Tibial artery (tissue), 4 donors: ENCODE measurements around the gene EDA.

Experiments
- DNase-seq, 2 donors: peaks; one replicate each; pipeline ENCODE4 v3.0.0-alpha.2; 2019
- H3K27ac ChIP-seq, 2 donors: fragments of 200-600 bp; sonication (generic) in 1 of 2; 1 replicate in 1 of 2; 2 replicates in 1 of 2; pipeline ENCODE4 v1.5.1; 2018 to 2019; ENCODE audit warnings: mild to moderate bottlenecking in 1 of 2
- H3K27me3 ChIP-seq, 2 donors: fragments of 200-600 bp; sonication (generic) in 1 of 2; one replicate each; pipeline versions ENCODE4 v1.5.1 to v1.6.0; 2016 to 2019
- H3K36me3 ChIP-seq, 3 donors: fragments of 200-600 bp; sonication (generic) in 2 of 3; one replicate each; pipeline ENCODE4 v1.5.1; 2016 to 2019; ENCODE audit warnings: mild to moderate bottlenecking in 2 of 3
- H3K4me1 ChIP-seq, 4 donors: fragments of 200-600 bp; sonication (generic) in 2 of 4; 1 replicate in 3 of 4; 2 replicates in 1 of 4; pipeline ENCODE4 v1.5.1; 2016 to 2019
- H3K4me3 ChIP-seq, 2 donors: fragments of 200-600 bp; sonication (generic) in 1 of 2; 1 replicate in 1 of 2; 2 replicates in 1 of 2; pipeline ENCODE4 v1.5.1; 2018 to 2019; ENCODE audit warnings: mild to moderate bottlenecking in 2 of 2
- H3K9me3 ChIP-seq, 3 donors: fragments of 200-600 bp; sonication (generic) in 1 of 3; one replicate each; pipeline ENCODE4 v1.5.1; 2016 to 2019
- intact Hi-C: fragments of 100-400 bp; cut with DNase I; formaldehyde crosslinking; loops from one replicate; pipeline ENCODE4 v1.15.0; 2023; ENCODE audit warnings: low total_unique reads
- TF ChIP-seq, protein P1 (sequence below), 2 experiments: fragments of 200-600 bp in 1 of 2; fragments of 450-650 bp in 1 of 2; IDR thresholded peaks; one replicate each; pipeline ENCODE4 v1.5.1; 2017 to 2019; ENCODE audit warnings: antibody characterized with exemption in 2 of 2, mild to moderate bottlenecking in 1 of 2, moderate library complexity in 1 of 2

The EDA gene

DNA sequence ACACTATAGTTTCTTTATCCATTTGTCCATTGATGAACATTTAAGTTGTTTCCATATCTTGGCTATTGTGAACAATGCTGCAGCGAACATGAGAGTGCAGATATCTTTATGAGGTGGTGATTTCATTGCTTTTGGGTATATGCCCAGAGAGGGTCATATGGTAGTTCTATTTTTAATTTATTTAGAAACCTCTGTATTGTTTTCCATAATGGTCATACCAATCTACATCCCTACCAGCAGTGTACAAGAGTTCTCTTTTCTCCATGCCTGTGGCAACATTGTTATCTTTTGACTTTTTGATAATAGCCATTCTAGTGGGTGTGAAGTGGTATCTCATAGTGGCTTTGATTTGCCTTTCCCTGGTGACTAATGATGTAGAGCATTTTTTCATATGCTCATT, 48.8 kb downstream of the EDA start:
- H3K4me3 ChIP-seq = no peak overlapping the region
- H3K36me3 ChIP-seq = no peaks in the 10 kb centered on the region
- no peak overlapping the region for H3K27ac ChIP-seq
- peaks cover 0 to 61% (median 34%) of the 10 kb centered on the region in 3 donors for H3K9me3 ChIP-seq
- TF ChIP-seq, protein P1, sequence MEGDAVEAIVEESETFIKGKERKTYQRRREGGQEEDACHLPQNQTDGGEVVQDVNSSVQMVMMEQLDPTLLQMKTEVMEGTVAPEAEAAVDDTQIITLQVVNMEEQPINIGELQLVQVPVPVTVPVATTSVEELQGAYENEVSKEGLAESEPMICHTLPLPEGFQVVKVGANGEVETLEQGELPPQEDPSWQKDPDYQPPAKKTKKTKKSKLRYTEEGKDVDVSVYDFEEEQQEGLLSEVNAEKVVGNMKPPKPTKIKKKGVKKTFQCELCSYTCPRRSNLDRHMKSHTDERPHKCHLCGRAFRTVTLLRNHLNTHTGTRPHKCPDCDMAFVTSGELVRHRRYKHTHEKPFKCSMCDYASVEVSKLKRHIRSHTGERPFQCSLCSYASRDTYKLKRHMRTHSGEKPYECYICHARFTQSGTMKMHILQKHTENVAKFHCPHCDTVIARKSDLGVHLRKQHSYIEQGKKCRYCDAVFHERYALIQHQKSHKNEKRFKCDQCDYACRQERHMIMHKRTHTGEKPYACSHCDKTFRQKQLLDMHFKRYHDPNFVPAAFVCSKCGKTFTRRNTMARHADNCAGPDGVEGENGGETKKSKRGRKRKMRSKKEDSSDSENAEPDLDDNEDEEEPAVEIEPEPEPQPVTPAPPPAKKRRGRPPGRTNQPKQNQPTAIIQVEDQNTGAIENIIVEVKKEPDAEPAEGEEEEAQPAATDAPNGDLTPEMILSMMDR (IDR thresholded peaks at IDR 0.05) = no peak
- H3K4me1 ChIP-seq = no peaks in the 10 kb centered on the region
- no peak for DNase-seq
- intact Hi-C loops = no loop called here
- no peaks in the 10 kb centered on the region for H3K27me3 ChIP-seq

DNA sequence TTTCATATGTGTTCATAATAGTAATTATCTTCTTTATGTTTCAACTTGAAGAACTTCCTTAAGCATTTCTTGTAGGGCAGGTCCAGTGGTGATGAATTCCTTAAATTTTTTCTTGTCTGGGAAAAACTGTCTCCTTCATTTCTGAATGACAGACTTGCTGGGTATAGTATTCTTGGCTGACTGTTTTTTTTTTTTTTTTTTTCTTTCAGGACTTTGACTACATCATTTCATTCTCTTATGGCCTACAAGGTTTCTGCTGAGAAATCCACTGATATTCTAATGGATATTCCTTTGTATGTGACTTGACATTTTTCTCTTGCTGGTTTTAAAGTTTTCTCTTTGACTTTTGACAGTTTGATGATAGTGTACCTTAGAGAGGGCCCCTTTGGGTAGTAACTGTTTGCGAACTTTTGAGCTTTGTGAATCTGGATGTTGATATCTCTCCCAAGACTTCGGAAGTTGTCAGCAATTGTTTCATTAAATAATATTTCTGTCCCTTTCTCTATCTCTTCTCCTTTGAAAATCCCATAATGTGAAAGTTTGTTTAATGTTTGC, 54.2 kb downstream of the EDA start:
- Histone ChIP-seq H3K27ac (no peak overlapping the region), H3K4me3 (no peak overlapping the region), H3K4me1 (no peaks in the 10 kb centered on the region), H3K9me3 (peaks cover 0 to 38% (median 26%) of the 10 kb centered on the region in 3 donors), H3K27me3 (no peaks in the 10 kb centered on the region), H3K36me3 (no peaks in the 10 kb centered on the region)
- TF ChIP-seq, protein P1 (IDR thresholded peaks at IDR 0.05) = no peak
- intact Hi-C loops = no loop called here
- no peak for DNase-seq

DNA sequence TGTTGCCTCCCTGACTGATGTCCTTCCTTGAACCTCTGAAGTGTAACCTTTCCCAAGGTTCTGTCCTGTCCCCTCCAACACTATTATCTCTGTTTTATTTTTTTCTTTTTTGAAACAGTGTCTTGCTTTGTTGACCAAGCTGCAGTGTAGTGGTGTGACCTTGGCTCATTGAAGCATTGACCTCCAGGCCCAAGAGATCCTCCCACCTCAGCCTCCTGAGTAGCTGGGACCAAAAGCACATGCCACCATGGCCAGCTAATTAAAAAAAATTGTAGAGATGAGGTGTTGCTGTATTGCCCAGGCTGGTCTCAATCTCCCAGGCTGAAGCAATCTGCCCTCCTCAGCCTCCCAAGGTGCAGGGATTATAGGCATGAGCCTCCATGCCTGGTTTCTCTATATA, 59.0 kb downstream of the EDA start:
- H3K27ac ChIP-seq = no peak overlapping the region
- no peaks in the 10 kb centered on the region for H3K36me3 ChIP-seq
- no peaks in the 10 kb centered on the region for H3K27me3 ChIP-seq
- intact Hi-C loops = no loop called here
- no peak overlapping the region for H3K4me3 ChIP-seq
- DNase-seq = no peak
- TF ChIP-seq, protein P1 (IDR thresholded peaks at IDR 0.05) = no peak
- H3K4me1 ChIP-seq = no peaks in the 10 kb centered on the region
- H3K9me3 ChIP-seq = peaks cover 0 to 15% (median 14%) of the 10 kb centered on the region in 3 donors

DNA sequence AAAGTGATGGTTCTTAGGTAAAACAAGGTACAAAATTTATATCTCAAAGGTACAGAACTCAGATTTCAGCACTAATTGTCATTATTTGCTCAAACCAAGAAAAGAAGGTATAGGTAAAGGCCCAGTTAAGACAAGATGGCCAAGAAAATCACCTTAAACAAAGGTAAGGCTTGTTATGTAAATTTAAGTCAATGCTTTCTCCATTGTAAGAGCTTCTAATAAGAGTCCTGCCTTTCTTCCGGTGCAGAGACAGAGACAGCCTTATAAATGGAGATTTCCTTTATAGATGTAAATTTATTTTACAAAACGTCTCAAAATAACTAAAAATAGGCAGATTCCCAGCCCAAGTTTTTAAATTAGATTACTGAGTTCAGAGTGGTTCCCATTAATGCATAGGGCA, 89.9 kb downstream of the EDA start:
- no peak for DNase-seq
- TF ChIP-seq, protein P1 (IDR thresholded peaks at IDR 0.05) = no peak
- no peaks in the 10 kb centered on the region for H3K36me3 ChIP-seq
- intact Hi-C loops = no loop called here
- no peaks in the 10 kb centered on the region for H3K27me3 ChIP-seq
- H3K4me1 ChIP-seq = no peaks in the 10 kb centered on the region
- no peak overlapping the region for H3K4me3 ChIP-seq
- no peak overlapping the region for H3K27ac ChIP-seq
- peaks cover 0 to 3% (median 0%) of the 10 kb centered on the region in 3 donors for H3K9me3 ChIP-seq

DNA sequence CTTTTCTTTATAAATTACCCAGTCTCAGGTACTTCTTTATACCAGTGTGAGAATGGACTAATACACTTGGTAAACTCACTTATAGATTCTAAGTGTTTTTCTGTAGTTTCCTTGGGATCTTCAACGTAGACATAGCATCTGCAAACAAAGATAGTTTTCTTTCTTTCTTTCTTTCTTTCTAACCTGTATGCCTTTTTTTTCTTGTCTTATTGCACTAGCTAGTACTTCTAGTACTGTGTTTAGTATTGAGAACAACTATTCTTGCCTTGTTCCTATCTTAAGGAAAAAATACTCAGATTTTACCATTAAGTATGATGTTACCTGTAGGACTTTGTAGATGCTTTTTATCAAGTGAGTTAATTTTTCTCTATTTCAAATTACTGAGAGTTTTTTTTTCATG, 102.2 kb downstream of the EDA start:
- Histone ChIP-seq H3K4me3 (no peak overlapping the region), H3K27ac (no peak overlapping the region), H3K9me3 (peaks cover 0 to 52% (median 26%) of the 10 kb centered on the region in 3 donors), H3K4me1 (no peaks in the 10 kb centered on the region), H3K36me3 (no peaks in the 10 kb centered on the region), H3K27me3 (no peaks in the 10 kb centered on the region)
- intact Hi-C loops = no loop called here
- DNase-seq = no peak
- TF ChIP-seq, protein P1 (IDR thresholded peaks at IDR 0.05) = no peak

DNA sequence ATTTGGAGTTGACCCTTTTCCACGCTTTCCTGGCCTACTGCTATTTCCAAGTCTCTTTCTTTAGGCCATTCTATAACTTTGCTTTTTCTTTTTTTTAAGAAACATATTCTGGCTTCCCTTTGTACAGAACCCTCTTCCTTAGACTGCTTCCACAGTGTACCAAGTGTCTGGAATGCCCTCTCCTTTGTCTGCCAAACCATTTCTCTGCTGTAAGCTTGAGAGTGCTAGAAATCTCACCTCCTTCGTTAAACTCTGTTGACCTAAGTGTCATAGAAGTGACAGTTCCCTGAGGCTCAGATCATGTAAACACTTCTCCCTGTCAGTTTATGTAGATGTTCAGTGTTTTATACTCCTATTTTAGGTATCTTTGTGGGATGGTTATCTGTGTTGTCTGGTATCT, 108.4 kb downstream of the EDA start:
- no peak for DNase-seq
- TF ChIP-seq, protein P1 (IDR thresholded peaks at IDR 0.05) = no peak
- Histone ChIP-seq H3K4me3 (no peak overlapping the region), H3K36me3 (no peaks in the 10 kb centered on the region), H3K4me1 (no peaks in the 10 kb centered on the region), H3K27ac (no peak overlapping the region), H3K27me3 (no peaks in the 10 kb centered on the region), H3K9me3 (peaks cover 0 to 16% (median 0%) of the 10 kb centered on the region in 3 donors)
- intact Hi-C loops = no loop called here
